GM12878 (cell line): ENCODE measurements around the gene HTR6. TPM values are rescaled to one million over a fixed set of nuclear protein-coding genes. Genes with fewer than 3 reads are reported as not detected.

Experiments used
- ATAC-seq: fragments of 200-7000 bp; cut with Tn5 transposase; 3 replicates; pipeline ENCODE4 v1.9.1; 2020; ENCODE audit warnings: mild to moderate bottlenecking, moderate library complexity
- BruUV-seq: library from RNA; stranded (reverse); fragments of 400-500 nt; replicated peaks from 2 replicates; lab custom pipeline; 2021; lab: Mats Ljungman, UMichigan
- CTCF ChIA-PET: fragments of 300-600 bp; sonication (Branson Sonifier 250); formaldehyde crosslinking; extraction: SDS; loops from one replicate; lab custom pipeline; 2021; ENCODE audit warnings: inconsistent platforms; lab: Yijun Ruan, JAX
- POLR2A ChIA-PET: fragments of 350-600 bp; formaldehyde crosslinking; extraction: SDS; loops from one replicate; lab custom pipeline; 2021; ENCODE audit warnings: inconsistent platforms; lab: Charles Lee
- RAD21 ChIA-PET: fragments of 300-600 bp; sonication (Branson Sonifier 250); formaldehyde crosslinking; loops from one replicate; lab custom pipeline; 2023; ENCODE audit warnings: antibody characterized with exemption; ENCODE audit not compliant: unreplicated experiment; lab: Charles Lee
- SMC1A ChIA-PET: fragments of 300-600 bp; sonication (Branson Sonifier 250); formaldehyde crosslinking; loops from one replicate; lab custom pipeline; 2023; ENCODE audit not compliant: unreplicated experiment, uncharacterized antibody; lab: Charles Lee
- DNase-seq: peaks from one replicate; pipeline ENCODE4 v3.0.0-alpha.2; 2011; ENCODE audit warnings: low read depth, low spot score
- FAIRE-seq: peaks from 3 replicates; lab custom pipeline; 2011; peaks lifted over from hg19 to GRCh38; lab: Jason Lieb, UNC
- H2AFZ ChIP-seq: 2 replicates; pipeline ENCODE4 v1.6.0; 2011; ENCODE audit warnings: low read depth, low read length, control low read depth; ENCODE audit not compliant: control insufficient read depth
- H3K27ac ChIP-seq: 2 replicates; pipeline ENCODE4 v1.5.1; 2011; ENCODE audit warnings: control low read depth; ENCODE audit not compliant: control insufficient read depth, insufficient read depth
- H3K27me3 ChIP-seq, 2 experiments: replicated peaks in 1 of 2; 2 replicates each; pipeline versions ENCODE4 v1.6.0 to v1.6.1; 2011; ENCODE audit warnings: low read length in 1 of 2; ENCODE audit not compliant: control insufficient read depth in 2 of 2, insufficient read depth in 2 of 2
- H3K36me3 ChIP-seq, 2 experiments: 2 replicates each; pipeline ENCODE4 v1.5.1; 2011; ENCODE audit warnings: low read length in 1 of 2; ENCODE audit not compliant: control insufficient read depth in 2 of 2, insufficient read depth in 2 of 2
- H3K4me1 ChIP-seq: 2 replicates; pipeline ENCODE4 v1.6.1; 2011; ENCODE audit warnings: mild to moderate bottlenecking, low read length, moderate library complexity, mixed read lengths; ENCODE audit not compliant: control insufficient read depth, insufficient read depth
- H3K4me2 ChIP-seq: 2 replicates; pipeline ENCODE4 v1.6.0; 2011; ENCODE audit warnings: control low read depth; ENCODE audit not compliant: control insufficient read depth, insufficient read depth
- H3K4me3 ChIP-seq: fragments of 200-600 bp; sonication (generic); 2 replicates; pipeline ENCODE4 v1.5.1; 2016
- H3K79me2 ChIP-seq: 2 replicates; pipeline ENCODE4 v1.6.0; 2011; ENCODE audit warnings: low read length; ENCODE audit not compliant: control insufficient read depth, insufficient read depth
- H3K9ac ChIP-seq: 2 replicates; pipeline ENCODE4 v1.8.0; 2011; ENCODE audit warnings: low read length, control low read depth, mixed read lengths; ENCODE audit not compliant: control insufficient read depth, insufficient read depth
- H3K9me3 ChIP-seq: replicated peaks from 3 replicates; pipeline ENCODE4 v1.5.1; 2011; ENCODE audit warnings: mild to moderate bottlenecking, low read length; ENCODE audit not compliant: control insufficient read depth, insufficient read depth
- H4K20me1 ChIP-seq: 2 replicates; pipeline ENCODE4 v1.6.0; 2011; ENCODE audit not compliant: control insufficient read depth, insufficient read depth
- ASH2L ChIP-seq: fragments of 300-600, 200-600 bp; sonication (generic); IDR thresholded peaks from 2 replicates; pipeline ENCODE4 v1.6.1; 2017; ENCODE audit warnings: low read depth, mild to moderate bottlenecking, borderline replicate concordance
- CHD1 ChIP-seq: IDR thresholded peaks from 2 replicates; pipeline ENCODE4 v1.6.1; 2012; ENCODE audit warnings: low read depth, low read length, improper control_type of control experiment
- E2F4 ChIP-seq: IDR thresholded peaks from 2 replicates; pipeline ENCODE4 v1.6.1; 2012; ENCODE audit warnings: low read depth, low read length, improper control_type of control experiment
- EZH2 ChIP-seq: IDR thresholded peaks from 2 replicates; pipeline ENCODE4 v1.6.1; 2012; ENCODE audit warnings: low read depth, mild to moderate bottlenecking, control low read depth, inconsistent platforms, low read length, borderline replicate concordance; ENCODE audit not compliant: control insufficient read depth
- IKZF1 ChIP-seq: fragments of 450-650 bp; conservative IDR thresholded peaks from 2 replicates; pipeline ENCODE4 v1.6.1; 2017; ENCODE audit warnings: antibody characterized with exemption, mild to moderate bottlenecking
- KAT2A ChIP-seq: conservative IDR thresholded peaks from 2 replicates; pipeline ENCODE4 v1.6.1; 2011; ENCODE audit warnings: low read depth, low read length; ENCODE audit not compliant: control insufficient read depth
- MEF2B ChIP-seq: fragments of 450-650 bp; IDR thresholded peaks from 2 replicates; pipeline ENCODE4 v1.6.1; 2018; ENCODE audit warnings: mild to moderate bottlenecking, moderate library complexity; ENCODE audit not compliant: partially characterized antibody, poor library complexity, severe bottlenecking
- NFYB ChIP-seq: IDR thresholded peaks from 2 replicates; pipeline ENCODE4 v1.6.1; 2011; ENCODE audit warnings: low read depth, mild to moderate bottlenecking, low read length, improper control_type of control experiment, moderate library complexity; ENCODE audit not compliant: insufficient read depth
- RAD51 ChIP-seq: fragments of 450-650 bp; IDR thresholded peaks from 2 replicates; pipeline ENCODE4 v1.6.1; 2016; ENCODE audit warnings: moderate library complexity, mild to moderate bottlenecking, inconsistent platforms
- RELB ChIP-seq: fragments of 450-650 bp; IDR thresholded peaks from 2 replicates; pipeline ENCODE4 v1.6.1; 2017; ENCODE audit warnings: low read depth, mild to moderate bottlenecking, moderate library complexity
- RFX5 ChIP-seq: IDR thresholded peaks from 2 replicates; pipeline ENCODE4 v1.6.1; 2011; ENCODE audit warnings: low read depth, low read length, improper control_type of control experiment
- SUPT20H ChIP-seq: IDR thresholded peaks from 2 replicates; pipeline ENCODE4 v1.6.1; 2011; ENCODE audit warnings: low read depth, mild to moderate bottlenecking, low read length, moderate library complexity, borderline replicate concordance; ENCODE audit not compliant: control insufficient read depth
- YY1 ChIP-seq: IDR thresholded peaks from 2 replicates; pipeline ENCODE4 v1.6.1; 2011; ENCODE audit warnings: low read depth, mild to moderate bottlenecking, low read length
- ZNF24 ChIP-seq: fragments of 450-650 bp; IDR thresholded peaks from 2 replicates; pipeline ENCODE4 v1.6.1; 2017; ENCODE audit warnings: antibody characterized with exemption, mild to moderate bottlenecking
- ZNF274 ChIP-seq: IDR thresholded peaks from one replicate; pipeline ENCODE4 v1.8.0; 2011; ENCODE audit not compliant: insufficient read length, insufficient read depth
- WGBS: methylation state at CpG from one replicate; pipeline ENCODE4 v1.1.6; 2016; ENCODE audit warnings: low lambda C conversion rate; ENCODE audit not compliant: insufficient replicate concordance, insufficient coverage; ENCODE audit errors: missing lambda C conversion rate; 5-methylcytosine and 5-hydroxymethylcytosine counted together
- in situ Hi-C: fragments of 300-500 bp; cut with MboI; formaldehyde crosslinking; loops from 9 replicates; pipeline ENCODE4 v1.14.3; 2018; ENCODE audit warnings: mixed read lengths
- intact Hi-C: fragments of 100-400 bp; cut with micrococcal nuclease; formaldehyde crosslinking; loops from one replicate; pipeline ENCODE4 v1.14.2; 2022; ENCODE audit not compliant: unreplicated experiment
- polyA plus RNA-seq, 11 experiments: library from polyadenylated mRNA; depleted of rRNA in 4 of 11; unstranded in 6 of 11; stranded (reverse) in 5 of 11; fragments of >200 nt; fragmentation: Nextera tagmentation in 4 of 11; fragmentation: Illumina TruSeq in 1 of 11; extraction: Ambion mirVana in 4 of 11; extraction: Trizol in 1 of 11; gene quantifications; 1 replicate in 1 of 11; 2 replicates in 10 of 11; pipeline versions ENCODE4 v1.2.1 to v1.2.3, GENCODE V29; 2011 to 2016; ENCODE audit warnings: inconsistent platforms in 2 of 11, missing spikeins in 2 of 11, low read depth in 1 of 11
- total RNA-seq, 4 experiments: library from RNA; depleted of rRNA in 3 of 4; stranded (reverse); fragments of >200 nt in 3 of 4; fragmentation: Illumina TruSeq in 1 of 4; extraction: Trizol in 1 of 4; gene quantifications; 2 replicates each; pipeline versions ENCODE4 v1.2.1 to v1.2.3, GENCODE V29; 2013 to 2021
- TF ChIP-seq, protein P1 (sequence below): IDR thresholded peaks from 2 replicates; pipeline ENCODE4 v1.6.1; 2012; ENCODE audit warnings: mild to moderate bottlenecking, low read depth, low read length

The HTR6 gene
- total and polyA plus RNA-seq, 10 of the 15 experiments (the other 5 are each of a cell fraction or from before 2014, with no cell fraction given): 0.03 to 5.3 (median 1.7) TPM; not detected in 2

- TF ChIP-seq, protein P1, sequence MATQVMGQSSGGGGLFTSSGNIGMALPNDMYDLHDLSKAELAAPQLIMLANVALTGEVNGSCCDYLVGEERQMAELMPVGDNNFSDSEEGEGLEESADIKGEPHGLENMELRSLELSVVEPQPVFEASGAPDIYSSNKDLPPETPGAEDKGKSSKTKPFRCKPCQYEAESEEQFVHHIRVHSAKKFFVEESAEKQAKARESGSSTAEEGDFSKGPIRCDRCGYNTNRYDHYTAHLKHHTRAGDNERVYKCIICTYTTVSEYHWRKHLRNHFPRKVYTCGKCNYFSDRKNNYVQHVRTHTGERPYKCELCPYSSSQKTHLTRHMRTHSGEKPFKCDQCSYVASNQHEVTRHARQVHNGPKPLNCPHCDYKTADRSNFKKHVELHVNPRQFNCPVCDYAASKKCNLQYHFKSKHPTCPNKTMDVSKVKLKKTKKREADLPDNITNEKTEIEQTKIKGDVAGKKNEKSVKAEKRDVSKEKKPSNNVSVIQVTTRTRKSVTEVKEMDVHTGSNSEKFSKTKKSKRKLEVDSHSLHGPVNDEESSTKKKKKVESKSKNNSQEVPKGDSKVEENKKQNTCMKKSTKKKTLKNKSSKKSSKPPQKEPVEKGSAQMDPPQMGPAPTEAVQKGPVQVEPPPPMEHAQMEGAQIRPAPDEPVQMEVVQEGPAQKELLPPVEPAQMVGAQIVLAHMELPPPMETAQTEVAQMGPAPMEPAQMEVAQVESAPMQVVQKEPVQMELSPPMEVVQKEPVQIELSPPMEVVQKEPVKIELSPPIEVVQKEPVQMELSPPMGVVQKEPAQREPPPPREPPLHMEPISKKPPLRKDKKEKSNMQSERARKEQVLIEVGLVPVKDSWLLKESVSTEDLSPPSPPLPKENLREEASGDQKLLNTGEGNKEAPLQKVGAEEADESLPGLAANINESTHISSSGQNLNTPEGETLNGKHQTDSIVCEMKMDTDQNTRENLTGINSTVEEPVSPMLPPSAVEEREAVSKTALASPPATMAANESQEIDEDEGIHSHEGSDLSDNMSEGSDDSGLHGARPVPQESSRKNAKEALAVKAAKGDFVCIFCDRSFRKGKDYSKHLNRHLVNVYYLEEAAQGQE: no peak
- TF ChIP-seq RFX5 (no peak), ASH2L (no peak), EZH2 (no peak), RAD51 (no peak), KAT2A (no peak)
These were observed 41.5 kb downstream of the HTR6 start (continued) for GRCh38 chr1:19706136-19706535.

GRCh38 chr1:19708567-19709110 is 44.0 kb downstream of the HTR6 start:
- intact Hi-C loops: no loop called here
- no peak for DNase-seq
- no peak overlapping the region for H3K27ac ChIP-seq
- H3K79me2 ChIP-seq: no peaks in the 10 kb centered on the region
- 98% methylated on average over 8 of the region's 8 CpGs for WGBS
- H3K4me1 ChIP-seq: peaks cover 41% of the 10 kb centered on the region
- no peak overlapping the region for H3K4me2 ChIP-seq
- ATAC-seq: no peak
- H2AFZ ChIP-seq: no peak overlapping the region
- H3K9me3 ChIP-seq: no peaks in the 10 kb centered on the region
- in situ Hi-C loops: no loop called here
- POLR2A ChIA-PET: no interaction called here
- CTCF ChIA-PET: interaction anchor here (0.6 to 14.4 kb wide), 4 partner anchors 10 to 57 kb away, joined by 4 to 378 read pairs (median 5); partner anchors contain the start of gene HTR6
- H3K9ac ChIP-seq: no peak overlapping the region
- no peaks in the 10 kb centered on the region for H3K27me3 ChIP-seq
- SMC1A ChIA-PET: interaction anchor here (0.8 to 1.2 kb wide), 2 partner anchors 47 to 48 kb away, joined by 4 read pairs; no protein-coding TSS in a partner anchor
- RAD21 ChIA-PET: interaction anchor here (1.4 kb wide), 1 partner anchor 46 kb away, joined by 8 read pairs; no protein-coding TSS in a partner anchor
- no peaks in the 10 kb centered on the region for H3K36me3 ChIP-seq
- no peak overlapping the region for H3K4me3 ChIP-seq
- no peaks in the 10 kb centered on the region for H4K20me1 ChIP-seq
- FAIRE-seq: no peak
- BruUV-seq: no TSS peak
- TF ChIP-seq IKZF1 (no peak), NFYB (no peak), ASH2L (no peak), RELB (no peak), ZNF24 (no peak), ZNF274 (no peak), CHD1 (no peak), SUPT20H (no peak), MEF2B (no peak), YY1 (no peak), RAD51 (no peak), E2F4 (no peak)
